Left renal cortex interstitium (tissue), 4 donors: ENCODE measurements around the gene ZNF688. TPM values are rescaled to one million over a fixed set of nuclear protein-coding genes. Genes with fewer than 3 reads are reported as not detected.
"Not testable (repeated sequence)": the region's sequence is repeated elsewhere in the genome, so short reads cannot be mapped to it uniquely, and the experiment has no call there.

ENCODE experiments used
- DNase-seq, 4 donors: peaks; one replicate each; pipeline ENCODE4 v3.0.0-alpha.2; 2013; ENCODE audit warnings: low read depth in 4 of 4, low spot score in 2 of 4, missing footprints in 1 of 4
- polyA plus RNA-seq, 4 donors: library from polyadenylated mRNA; unstranded; fragments of 120-200 nt; gene quantifications; one replicate each; pipeline ENCODE4 v1.2.1, GENCODE V29; 2013; ENCODE audit not compliant: insufficient read length in 4 of 4

The ZNF688 gene
- polyA plus RNA-seq, 4 donors: 11.3 to 18.5 (median 15.8) TPM

- peak; percentile 81 to 96 (median 90) for DNase-seq
Observed at GRCh38 chr16:30557957-30558788, 13.3 kb downstream of the ZNF688 start, which contains the start of gene ZNF764. ZNF764 (minus strand) TSS chr16:30558374; CDS start chr16:30558182, 192 bp downstream.

- no peak for DNase-seq
Observed at GRCh38 chr16:30557707-30557956, 13.9 kb downstream of the ZNF688 start.

GRCh38 chr16:30556125-30556473 lies 15.4 kb downstream of the ZNF688 start:
- no peak for DNase-seq

GRCh38 chr16:30555315-30556124 lies 16.0 kb downstream of the ZNF688 start:
- no peak for DNase-seq

- no peak for DNase-seq
Observed at GRCh38 chr16:30554557-30555314, 16.8 kb downstream of the ZNF688 start.

- no peak for DNase-seq
Observed at GRCh38 chr16:30553393-30553899, 18.1 kb downstream of the ZNF688 start.

- no peak for DNase-seq
Observed at GRCh38 chr16:30552956-30553355, 18.6 kb downstream of the ZNF688 start.

GRCh38 chr16:30551781-30552180 lies 19.7 kb downstream of the ZNF688 start:
- no peak for DNase-seq

GRCh38 chr16:30548416-30549253 lies 22.9 kb downstream of the ZNF688 start:
- no peak for DNase-seq

- DNase-seq: no peak
Observed at GRCh38 chr16:30546115-30546514, 25.4 kb downstream of the ZNF688 start.

- DNase-seq: no peak
Observed at GRCh38 chr16:30543067-30543466, 28.4 kb downstream of the ZNF688 start.

GRCh38 chr16:30541502-30542329 lies 29.8 kb downstream of the ZNF688 start:
- no peak for DNase-seq

GRCh38 chr16:30540916-30541464 lies 30.5 kb downstream of the ZNF688 start:
- DNase-seq: not testable (repeated sequence)

- DNase-seq: not testable (repeated sequence)
Observed at GRCh38 chr16:30539986-30540526, 31.5 kb downstream of the ZNF688 start.

GRCh38 chr16:30539000-30539964 lies 32.2 kb downstream of the ZNF688 start:
- no peak for DNase-seq

- not testable (repeated sequence) for DNase-seq
Observed at GRCh38 chr16:30536391-30537024, 35.0 kb downstream of the ZNF688 start.

GRCh38 chr16:30535777-30536190 lies 35.7 kb downstream of the ZNF688 start:
- no peak for DNase-seq
